NT2/D1 (cell line): ENCODE measurements around the gene SLC6A8.

ENCODE experiments used
- SUZ12 ChIP-seq: IDR thresholded peaks from 2 replicates; pipeline ENCODE4 v1.6.1; 2011; ENCODE audit not compliant: insufficient read length, insufficient read depth; ENCODE audit errors: extremely low read depth
- YY1 ChIP-seq: IDR thresholded peaks from 2 replicates; pipeline ENCODE4 v1.6.1; 2011; ENCODE audit not compliant: insufficient read length, insufficient read depth
- ZNF274 ChIP-seq: IDR thresholded peaks from 2 replicates; pipeline ENCODE4 v1.6.1; 2011; ENCODE audit warnings: mild to moderate bottlenecking, low read depth, low read length

- TF ChIP-seq SUZ12, result no peak
- no peak for TF ChIP-seq YY1
- no peak for TF ChIP-seq ZNF274
These were observed 39.2 kb upstream of the SLC6A8 start for GRCh38 chrX:153648358-153649177.
